Measurements from ENCODE around the gene PRLR.

DNA sequence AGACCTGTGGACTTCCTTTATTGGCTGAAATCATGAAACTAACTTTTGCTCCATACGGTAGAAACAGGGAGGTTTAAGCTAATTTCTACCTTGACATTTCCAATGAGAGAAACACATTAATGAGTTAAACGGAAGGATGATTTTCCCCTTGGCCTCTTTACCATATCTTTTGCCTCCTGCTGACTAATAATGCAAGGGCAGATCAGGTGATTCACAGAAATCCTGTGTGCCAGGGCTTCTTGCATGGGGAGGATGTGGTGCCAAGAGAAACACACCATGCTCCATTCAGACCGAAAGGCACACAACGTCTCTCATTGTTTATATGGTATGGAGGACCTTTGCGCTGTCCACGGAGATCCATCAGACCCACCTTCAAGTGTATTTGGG lies 17.4 kb upstream of the PRLR start:
- TF ChIP-seq ZNF501 (CRISPR knock-in tag; IDR thresholded peaks at IDR 0.05) (no peak), NKX3-1 (CRISPR knock-in tag; IDR thresholded peaks at IDR 0.05) (no peak), TGIF2 (CRISPR knock-in tag; IDR thresholded peaks at IDR 0.05) (no peak), HNRNPL (IDR thresholded peaks at IDR 0.05; ENCODE audit: low read depth, low read length) (no peak), ARNT2 (CRISPR knock-in tag; IDR thresholded peaks at IDR 0.05; ENCODE audit: low read depth) (no peak), TRIM24 (CRISPR knock-in tag; IDR thresholded peaks at IDR 0.05) (no peak)
- TF ChIP-seq, protein P1, sequence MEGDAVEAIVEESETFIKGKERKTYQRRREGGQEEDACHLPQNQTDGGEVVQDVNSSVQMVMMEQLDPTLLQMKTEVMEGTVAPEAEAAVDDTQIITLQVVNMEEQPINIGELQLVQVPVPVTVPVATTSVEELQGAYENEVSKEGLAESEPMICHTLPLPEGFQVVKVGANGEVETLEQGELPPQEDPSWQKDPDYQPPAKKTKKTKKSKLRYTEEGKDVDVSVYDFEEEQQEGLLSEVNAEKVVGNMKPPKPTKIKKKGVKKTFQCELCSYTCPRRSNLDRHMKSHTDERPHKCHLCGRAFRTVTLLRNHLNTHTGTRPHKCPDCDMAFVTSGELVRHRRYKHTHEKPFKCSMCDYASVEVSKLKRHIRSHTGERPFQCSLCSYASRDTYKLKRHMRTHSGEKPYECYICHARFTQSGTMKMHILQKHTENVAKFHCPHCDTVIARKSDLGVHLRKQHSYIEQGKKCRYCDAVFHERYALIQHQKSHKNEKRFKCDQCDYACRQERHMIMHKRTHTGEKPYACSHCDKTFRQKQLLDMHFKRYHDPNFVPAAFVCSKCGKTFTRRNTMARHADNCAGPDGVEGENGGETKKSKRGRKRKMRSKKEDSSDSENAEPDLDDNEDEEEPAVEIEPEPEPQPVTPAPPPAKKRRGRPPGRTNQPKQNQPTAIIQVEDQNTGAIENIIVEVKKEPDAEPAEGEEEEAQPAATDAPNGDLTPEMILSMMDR (CRISPR knock-in tag; IDR thresholded peaks at IDR 0.05) = no peak
